Measurements from ENCODE around the gene FKBP15. TPM values are rescaled to one million over a fixed set of nuclear protein-coding genes. Genes with fewer than 3 reads are reported as not detected.
A peak's percentile ranks its signal among the peaks of the same experiment; 100 is the strongest.

The FKBP15 gene
- total RNA-seq, 8 experiments from 2014 or later: 12.8 to 28.1 (median 19.7) TPM

DNA sequence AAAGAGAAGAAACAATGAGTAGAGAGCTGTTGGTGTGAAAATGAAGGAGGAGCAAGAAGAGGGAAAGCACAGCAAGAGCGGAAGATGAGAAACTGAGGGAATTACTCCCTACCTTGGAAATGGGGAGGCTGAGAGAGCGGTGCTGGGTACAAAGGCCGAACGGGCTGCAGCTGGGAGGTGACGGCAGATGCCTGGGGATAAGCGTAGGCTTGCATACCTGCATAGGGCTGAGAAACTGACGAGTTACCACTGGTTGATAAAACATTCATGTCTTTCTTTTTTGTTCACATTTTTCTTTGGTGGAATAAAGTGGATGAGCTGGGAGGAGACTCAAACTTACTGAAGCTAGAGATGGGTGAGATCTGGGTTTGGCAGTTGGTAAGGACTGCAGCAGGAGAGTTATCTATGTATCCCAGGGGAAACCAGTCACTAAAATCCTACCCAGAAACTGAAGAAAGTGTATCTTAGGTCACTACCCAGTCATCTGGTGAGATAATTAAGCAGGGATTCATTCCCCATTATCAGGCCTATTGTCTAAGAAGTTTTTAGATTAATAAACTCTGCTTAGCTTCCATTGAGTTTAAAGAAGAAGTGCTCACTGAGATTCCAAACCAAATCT, 34.8 kb downstream of the FKBP15 start:
- in situ Hi-C loops (cut with MboI; ENCODE audit: low pct_unique_long_range_greater_than_20kb in 2 of 9, low sequenced_read_pairs in 9 of 9, unreplicated experiment in 9 of 9): no loop called here
- 10 to 100% (median 91%) methylated on average over 2 to 7 of the region's 7 CpGs; no CpG with 5 or more reads in 1 of the 10 experiments for WGBS, 10 experiments
- H3K4me1 ChIP-seq (replicated peaks in 1 of 2): no peaks in the 10 kb centered on the region
- no peak overlapping the region for H3K4me3 ChIP-seq
- no peak overlapping the region for H3K27ac ChIP-seq
- peak in 3 of 8 experiments; percentile 59 to 77 (median 67) for ATAC-seq (replicated peaks in 6 of 8)

DNA sequence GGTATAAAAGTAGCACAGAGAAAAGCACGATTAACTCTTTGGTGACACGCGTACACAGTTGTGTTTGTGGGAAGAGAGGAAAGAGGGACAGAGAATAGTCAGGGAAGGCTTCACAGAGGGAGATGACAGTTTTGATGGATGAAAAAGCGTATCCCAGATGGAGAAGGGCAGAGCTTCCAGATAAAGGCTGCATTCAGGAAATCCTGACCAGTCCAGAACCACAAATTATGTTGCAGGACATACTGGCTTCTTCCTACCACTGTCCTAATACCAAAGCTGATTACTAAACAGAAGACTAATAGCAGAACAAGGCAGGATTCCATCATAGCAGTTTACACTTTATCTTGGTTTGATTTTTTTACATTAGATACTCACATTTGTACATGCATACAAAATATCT, 35.8 kb downstream of the FKBP15 start:
- H3K4me3 ChIP-seq: no peak overlapping the region
- WGBS, 10 experiments: 80 to 100% (median 91%) methylated on average over 1 to 4 of the region's 4 CpGs; no CpG with 5 or more reads in 2 of the 10 experiments
- no peaks in the 10 kb centered on the region for H3K4me1 ChIP-seq (replicated peaks in 1 of 2)
- no peak for ATAC-seq (replicated peaks in 6 of 8)
- in situ Hi-C loops (cut with MboI; ENCODE audit: low pct_unique_long_range_greater_than_20kb in 2 of 9, low sequenced_read_pairs in 9 of 9, unreplicated experiment in 9 of 9): no loop called here
- no peak overlapping the region for H3K27ac ChIP-seq

DNA sequence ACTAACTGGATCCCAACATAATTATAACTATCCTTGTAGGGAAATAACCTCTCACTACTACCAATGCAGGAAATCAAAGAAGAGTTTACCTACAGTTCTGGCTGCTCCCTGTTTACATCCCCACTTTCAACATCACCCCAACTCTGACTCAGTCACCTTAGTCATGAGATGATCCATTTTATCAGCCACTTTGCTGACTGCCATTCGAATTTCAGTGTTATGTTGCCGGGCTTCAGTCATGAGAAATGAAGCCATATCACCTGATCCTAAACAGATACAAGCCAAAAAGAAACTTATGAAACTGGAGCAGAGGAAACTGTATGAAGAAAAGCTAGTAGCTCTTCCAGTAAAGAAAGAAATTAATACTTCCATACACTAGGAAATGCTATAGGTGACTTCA, 36.5 kb downstream of the FKBP15 start:
- ATAC-seq (replicated peaks in 6 of 8): no peak
- Histone ChIP-seq H3K4me1 (replicated peaks in 1 of 2) (no peaks in the 10 kb centered on the region), H3K27ac (no peak overlapping the region)

DNA sequence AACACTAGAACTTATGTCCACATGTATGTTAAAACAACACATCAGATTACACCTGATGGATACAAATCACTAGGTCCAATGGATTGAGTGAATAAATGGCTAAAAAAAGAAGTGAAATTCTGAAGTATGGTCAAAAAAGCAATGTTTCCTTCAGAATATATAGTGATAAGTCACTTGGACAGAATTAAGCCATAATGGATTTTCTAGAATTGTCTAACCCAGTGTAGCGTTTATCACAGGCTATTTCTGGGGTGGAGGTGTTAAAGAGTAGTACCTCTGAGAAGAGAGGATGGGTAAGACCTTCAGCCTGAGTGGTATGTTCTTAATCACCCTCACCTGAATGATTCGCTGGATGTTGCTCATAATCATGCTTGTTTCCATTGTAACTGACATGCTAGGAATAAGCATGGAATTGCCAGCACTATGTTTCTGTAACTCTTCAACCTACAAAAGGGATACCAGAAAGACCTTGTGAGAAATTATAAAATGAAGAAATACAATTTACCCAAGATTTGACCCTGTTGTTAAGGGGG, 37.1 kb downstream of the FKBP15 start:
- 86 to 100% (median 100%) methylated on average over 1 to 2 of the region's 2 CpGs; no CpG with 5 or more reads in 3 of the 10 experiments for WGBS, 10 experiments
- Histone ChIP-seq H3K4me1 (replicated peaks in 1 of 2) (no peaks in the 10 kb centered on the region), H3K4me3 (no peak overlapping the region), H3K27ac (no peak overlapping the region)
- in situ Hi-C loops (cut with MboI; ENCODE audit: low pct_unique_long_range_greater_than_20kb in 2 of 9, low sequenced_read_pairs in 9 of 9, unreplicated experiment in 9 of 9): no loop called here
- no peak for ATAC-seq (replicated peaks in 6 of 8)

More for the DNA sequence above, 36.5 kb downstream of the FKBP15 start:
- in situ Hi-C loops (cut with MboI; ENCODE audit: low pct_unique_long_range_greater_than_20kb in 2 of 9, low sequenced_read_pairs in 9 of 9, unreplicated experiment in 9 of 9): no loop called here
- H3K4me3 ChIP-seq: no peak overlapping the region
- 0 to 100% (median 79%) methylated on average over 1 to 2 of the region's 2 CpGs; no CpG with 5 or more reads in 2 of the 10 experiments for WGBS, 10 experiments

DNA sequence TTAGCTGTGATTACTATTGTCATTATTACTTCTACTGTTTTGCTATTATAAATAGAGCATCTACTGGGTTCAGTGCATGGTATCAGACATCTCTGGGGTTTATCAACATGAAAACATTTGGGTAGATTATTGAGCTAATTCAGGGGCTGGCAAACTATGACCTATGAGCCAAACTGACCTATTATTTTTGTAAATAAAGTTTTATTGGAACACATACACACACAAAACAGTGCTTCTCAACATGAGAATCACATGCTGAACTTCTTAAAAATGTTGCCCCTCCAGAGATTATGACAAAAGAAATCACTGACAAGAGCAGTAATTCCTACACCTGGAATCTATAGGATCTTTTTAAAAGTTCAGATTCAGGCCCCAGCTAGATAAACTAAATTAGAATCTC, 39.9 kb downstream of the FKBP15 start:
- ATAC-seq (replicated peaks in 6 of 8): no peak
- H3K4me3 ChIP-seq: no peak overlapping the region
- in situ Hi-C loops (cut with MboI; ENCODE audit: low pct_unique_long_range_greater_than_20kb in 2 of 9, low sequenced_read_pairs in 9 of 9, unreplicated experiment in 9 of 9): no loop called here

DNA sequence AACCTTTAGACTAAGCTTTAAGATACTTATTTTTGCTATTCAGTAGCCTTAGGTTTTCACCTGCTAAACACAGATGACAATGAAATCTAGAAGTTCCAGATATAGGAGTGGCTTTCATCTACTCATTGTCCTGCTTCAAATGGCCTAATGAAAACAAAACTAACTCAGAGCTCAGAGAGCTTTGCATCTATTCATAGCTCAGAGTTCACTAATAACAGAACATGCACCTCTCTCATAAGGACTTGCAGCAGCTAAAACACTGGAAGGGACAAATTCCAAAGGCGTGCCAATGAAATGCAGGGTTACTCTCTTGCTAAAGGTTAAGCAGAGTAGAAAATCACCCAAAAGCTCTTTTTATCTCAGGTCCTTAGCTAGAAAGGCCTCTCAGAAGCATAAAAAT, 41.2 kb downstream of the FKBP15 start:
- H3K27ac ChIP-seq: no peak overlapping the region
- H3K4me1 ChIP-seq (replicated peaks in 1 of 2): no peaks in the 10 kb centered on the region
- no peak for ATAC-seq (replicated peaks in 6 of 8)
- 0 to 100% (median 8%) methylated on average over 1 of the region's 1 CpG; no CpG with 5 or more reads in 4 of the 10 experiments for WGBS, 10 experiments
- H3K4me3 ChIP-seq: no peak overlapping the region
- in situ Hi-C loops (cut with MboI; ENCODE audit: low pct_unique_long_range_greater_than_20kb in 2 of 9, low sequenced_read_pairs in 9 of 9, unreplicated experiment in 9 of 9): no loop called here

More for the DNA sequence above, 39.9 kb downstream of the FKBP15 start:
- H3K4me1 ChIP-seq (replicated peaks in 1 of 2): no peaks in the 10 kb centered on the region
- no peak overlapping the region for H3K27ac ChIP-seq

DNA sequence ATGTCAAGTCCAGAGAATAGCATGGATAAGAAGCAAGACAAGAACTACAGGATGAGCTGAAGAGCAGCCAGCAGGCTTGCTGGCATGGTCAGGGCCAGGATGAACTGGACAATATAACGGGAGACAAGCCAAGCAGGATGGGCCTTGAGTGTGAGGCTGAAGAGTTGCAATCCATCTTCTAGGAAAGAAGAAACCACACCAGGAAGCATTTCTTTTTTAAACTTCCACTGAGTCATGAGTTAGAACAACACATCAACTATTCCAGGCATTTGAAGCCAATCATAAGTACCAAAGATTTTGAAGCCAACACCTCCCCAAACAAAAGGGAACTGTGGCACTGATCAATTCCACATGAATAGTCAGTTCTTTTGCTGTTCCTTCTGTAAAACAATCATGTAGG, 43.0 kb downstream of the FKBP15 start:
- in situ Hi-C loops (cut with MboI; ENCODE audit: low pct_unique_long_range_greater_than_20kb in 2 of 9, low sequenced_read_pairs in 9 of 9, unreplicated experiment in 9 of 9): no loop called here
- Histone ChIP-seq H3K4me1 (replicated peaks in 1 of 2) (no peaks in the 10 kb centered on the region), H3K27ac (no peak overlapping the region), H3K4me3 (no peak overlapping the region)
- no peak for ATAC-seq (replicated peaks in 6 of 8)
- WGBS, 10 experiments: 83 to 100% (median 94%) methylated on average over 1 of the region's 1 CpG; no CpG with 5 or more reads in 4 of the 10 experiments

DNA sequence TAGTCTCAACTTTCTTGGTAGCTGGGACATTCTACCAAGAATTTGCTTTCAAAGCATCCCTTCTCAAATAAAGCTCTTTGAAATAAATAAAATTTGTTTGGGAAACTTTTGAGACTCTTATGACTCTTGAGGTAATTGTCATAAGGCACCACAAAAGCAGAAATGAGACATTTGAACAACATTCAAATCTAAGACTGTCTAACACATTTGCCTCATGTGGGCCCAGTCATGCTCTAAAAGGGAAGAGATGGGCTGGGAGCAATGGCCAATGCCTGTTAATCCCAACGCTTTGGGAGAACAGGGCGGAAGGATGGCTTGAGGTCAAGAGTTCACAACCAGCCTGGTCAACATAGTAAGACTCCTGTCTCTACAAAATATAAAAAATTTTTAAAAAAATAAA, 43.8 kb downstream of the FKBP15 start:
- in situ Hi-C loops (cut with MboI; ENCODE audit: low pct_unique_long_range_greater_than_20kb in 2 of 9, low sequenced_read_pairs in 9 of 9, unreplicated experiment in 9 of 9): no loop called here
- 80 to 100% (median 100%) methylated on average over 1 to 2 of the region's 2 CpGs; no CpG with 5 or more reads in 2 of the 10 experiments for WGBS, 10 experiments
- Histone ChIP-seq H3K27ac (no peak overlapping the region), H3K4me3 (no peak overlapping the region), H3K4me1 (replicated peaks in 1 of 2) (no peaks in the 10 kb centered on the region)
- no peak for ATAC-seq (replicated peaks in 6 of 8)

DNA sequence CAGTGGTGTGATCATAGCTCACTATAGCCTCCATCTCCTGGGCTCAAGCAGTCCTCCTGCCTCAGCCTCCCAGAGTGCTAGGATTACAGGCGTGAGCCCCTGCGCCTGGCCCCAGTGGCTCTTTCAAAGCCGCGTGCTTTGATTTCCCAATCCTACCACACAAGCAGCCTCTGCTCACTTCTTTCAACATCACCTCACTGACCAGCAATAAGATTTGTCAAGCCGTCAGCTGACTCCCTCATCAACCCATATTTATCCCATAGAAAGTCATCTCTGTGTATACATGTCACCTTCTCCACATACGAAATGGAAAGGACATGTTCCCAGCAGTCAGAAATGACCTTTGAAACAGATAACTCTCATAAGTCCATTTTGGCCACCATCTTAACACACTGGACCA, 44.3 kb downstream of the FKBP15 start:
- in situ Hi-C loops (cut with MboI; ENCODE audit: low pct_unique_long_range_greater_than_20kb in 2 of 9, low sequenced_read_pairs in 9 of 9, unreplicated experiment in 9 of 9): no loop called here
- Histone ChIP-seq H3K4me3 (no peak overlapping the region), H3K27ac (no peak overlapping the region), H3K4me1 (replicated peaks in 1 of 2) (no peaks in the 10 kb centered on the region)
- WGBS, 10 experiments: 93 to 100% (median 98%) methylated on average over 2 to 6 of the region's 6 CpGs; no CpG with 5 or more reads in 5 of the 10 experiments
- ATAC-seq (replicated peaks in 6 of 8): no peak

DNA sequence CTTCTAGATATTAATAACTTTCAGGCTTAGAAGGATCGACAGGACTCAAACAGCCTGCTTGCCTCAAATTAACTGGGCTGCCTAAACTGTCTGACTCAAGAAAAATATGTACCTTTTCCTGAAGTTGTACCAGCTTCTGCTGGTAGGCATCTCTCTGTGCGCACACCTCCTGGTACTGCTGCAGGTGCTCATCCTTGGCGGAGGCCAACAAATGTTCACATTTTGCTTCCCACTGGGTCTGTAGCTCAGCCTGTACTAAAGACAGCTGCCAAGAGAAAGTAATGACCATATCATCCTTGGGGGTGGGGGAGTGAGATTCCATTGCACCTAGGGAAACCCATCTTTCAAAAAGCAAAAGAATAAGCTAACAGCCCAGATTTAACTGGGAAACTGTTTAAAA, 47.7 kb downstream of the FKBP15 start:
- WGBS, 10 experiments: 80 to 100% (median 97%) methylated on average over 1 to 3 of the region's 3 CpGs; no CpG with 5 or more reads in 2 of the 10 experiments
- no peaks in the 10 kb centered on the region for H3K4me1 ChIP-seq (replicated peaks in 1 of 2)
- no peak overlapping the region for H3K27ac ChIP-seq
- in situ Hi-C loops (cut with MboI; ENCODE audit: low pct_unique_long_range_greater_than_20kb in 2 of 9, low sequenced_read_pairs in 9 of 9, unreplicated experiment in 9 of 9): no loop called here
- no peak for ATAC-seq (replicated peaks in 6 of 8)
- no peak overlapping the region for H3K4me3 ChIP-seq

DNA sequence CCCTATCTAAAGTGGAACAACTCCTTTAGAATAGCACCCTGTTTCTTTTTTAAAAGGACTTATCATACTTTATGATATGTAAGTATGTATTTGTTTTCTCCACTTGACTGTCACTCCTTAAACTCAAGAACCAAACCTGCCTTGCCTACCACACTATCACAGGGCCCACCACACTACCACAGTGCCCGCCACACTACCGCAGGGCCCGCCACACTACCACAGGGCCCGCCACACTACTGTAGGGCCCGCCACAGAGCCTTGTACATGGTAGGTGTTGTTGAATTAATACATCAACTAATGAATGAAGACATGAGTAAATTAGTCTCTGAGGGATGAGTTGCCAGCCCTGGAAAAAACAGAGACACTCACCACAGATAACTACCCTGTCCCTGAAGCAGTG, 52.3 kb downstream of the FKBP15 start:
- 90 to 100% (median 96%) methylated on average over 2 to 5 of the region's 5 CpGs; no CpG with 5 or more reads in 4 of the 10 experiments for WGBS, 10 experiments
- Histone ChIP-seq H3K27ac (no peak overlapping the region), H3K4me3 (no peak overlapping the region), H3K4me1 (replicated peaks in 1 of 2) (no peaks in the 10 kb centered on the region)
- ATAC-seq (replicated peaks in 6 of 8): no peak
- in situ Hi-C loops (cut with MboI; ENCODE audit: low pct_unique_long_range_greater_than_20kb in 2 of 9, low sequenced_read_pairs in 9 of 9, unreplicated experiment in 9 of 9): no loop called here

DNA sequence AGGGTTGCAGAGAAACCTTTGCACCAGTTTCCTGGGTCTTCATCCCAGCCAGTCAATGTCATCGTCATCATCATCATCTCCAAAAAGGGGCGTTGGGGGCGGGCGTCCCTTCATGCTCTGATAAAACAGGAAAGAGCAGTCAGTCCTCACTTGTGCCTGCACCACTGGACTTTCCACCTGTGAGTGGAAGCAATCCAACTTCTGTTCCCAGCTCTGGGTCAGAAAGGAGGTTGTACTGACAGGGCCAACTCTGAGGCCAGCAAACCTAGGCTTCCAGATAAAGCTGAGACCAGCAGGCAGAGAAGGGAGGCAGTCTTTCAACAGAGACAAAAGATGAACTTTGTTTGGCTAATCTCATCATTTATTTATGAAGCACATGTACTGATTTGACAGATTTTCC, 55.0 kb downstream of the FKBP15 start:
- in situ Hi-C loops (cut with MboI; ENCODE audit: low pct_unique_long_range_greater_than_20kb in 2 of 9, low sequenced_read_pairs in 9 of 9, unreplicated experiment in 9 of 9): no loop called here
- WGBS, 10 experiments: 80 to 100% (median 88%) methylated on average over 2 to 3 of the region's 4 CpGs; no CpG with 5 or more reads in 6 of the 10 experiments
- Histone ChIP-seq H3K4me3 (no peak overlapping the region), H3K4me1 (replicated peaks in 1 of 2) (peaks cover 3 to 4% of the 10 kb centered on the region in 2 donors), H3K27ac (no peak overlapping the region)
- ATAC-seq (replicated peaks in 6 of 8): no peak

DNA sequence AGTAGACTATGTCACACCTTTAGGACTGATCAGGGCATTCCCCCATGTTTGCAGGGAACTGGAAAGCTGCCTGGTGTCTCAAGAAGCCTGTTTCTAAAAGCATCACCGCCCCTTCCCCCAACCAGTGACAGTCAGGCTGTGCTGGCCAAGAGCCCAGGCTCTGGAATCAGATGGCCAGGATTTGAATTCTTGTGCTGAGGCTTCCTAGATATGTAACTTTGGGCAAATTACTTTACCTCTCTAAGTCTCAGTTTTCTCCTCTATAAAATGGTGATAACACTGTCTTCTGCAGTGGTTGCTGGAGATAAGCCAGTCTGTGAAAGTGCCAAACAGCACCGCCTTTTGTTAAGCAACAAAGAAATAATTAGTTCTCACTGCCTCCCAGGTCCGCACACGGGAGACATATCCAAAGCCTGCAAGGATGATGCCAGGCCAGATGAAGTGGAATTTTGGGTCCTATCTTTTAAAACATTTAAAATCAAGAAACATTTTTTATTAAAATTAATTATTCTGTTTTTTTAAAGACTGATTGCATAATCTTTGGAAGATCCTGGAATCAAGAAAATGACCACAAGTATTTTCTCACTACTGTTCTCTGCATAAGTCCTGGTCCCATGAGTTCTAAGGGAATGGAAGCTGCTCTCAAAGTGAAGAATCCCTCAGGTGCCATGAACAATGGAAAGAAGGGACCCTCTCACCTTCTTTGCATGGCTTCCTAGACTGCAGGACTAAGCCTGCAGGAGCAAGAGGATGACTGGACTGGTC, 56.4 kb downstream of the FKBP15 start:
- Histone ChIP-seq H3K4me1 (replicated peaks in 1 of 2) (peaks cover 5 to 14% of the 10 kb centered on the region in 2 donors), H3K4me3 (no peak overlapping the region), H3K27ac (no peak overlapping the region)
- ATAC-seq (replicated peaks in 6 of 8): peak in 2 of 8 experiments; percentile 32 to 34
- WGBS, 10 experiments: 40 to 100% (median 82%) methylated on average over 1 to 4 of the region's 4 CpGs; no CpG with 5 or more reads in 3 of the 10 experiments
- in situ Hi-C loops (cut with MboI; ENCODE audit: low pct_unique_long_range_greater_than_20kb in 2 of 9, low sequenced_read_pairs in 9 of 9, unreplicated experiment in 9 of 9): no loop called here

All from motor neuron (in vitro differentiated cells).